WERI-Rb-1 (cell line): ENCODE measurements around the gene TEX10.

Experiments
- DNase-seq: peaks from one replicate; pipeline ENCODE4 v3.0.0-alpha.2; 2020
- H3K27ac ChIP-seq: fragments of 250-450 bp; sonication (Bioruptor Pico); 2 replicates; pipeline ENCODE4 v1.5.1; 2020; ENCODE audit warnings: mild to moderate bottlenecking, moderate library complexity
- H3K27me3 ChIP-seq: fragments of 250-450 bp; sonication (Bioruptor Pico); 2 replicates; pipeline ENCODE4 v1.5.1; 2021; ENCODE audit warnings: mild to moderate bottlenecking, low read depth, moderate library complexity; ENCODE audit not compliant: insufficient read depth, severe bottlenecking
- H3K36me3 ChIP-seq: fragments of 250-450 bp; sonication (Bioruptor Pico); 2 replicates; pipeline ENCODE4 v1.5.1; 2020; ENCODE audit warnings: mild to moderate bottlenecking, moderate library complexity
- H3K4me3 ChIP-seq: 2 replicates; pipeline ENCODE4 v1.5.1; 2011; ENCODE audit warnings: low read depth, mild to moderate bottlenecking, control low read depth, low read length
- H3K9me3 ChIP-seq: fragments of 250-450 bp; sonication (Bioruptor Pico); 2 replicates; pipeline ENCODE4 v1.5.1; 2021; ENCODE audit warnings: mild to moderate bottlenecking, moderate library complexity; ENCODE audit not compliant: severe bottlenecking
- CTCF ChIP-seq: IDR thresholded peaks from 2 replicates; pipeline ENCODE4 v1.5.1; 2011; ENCODE audit warnings: low read depth, mild to moderate bottlenecking, control low read depth, inconsistent platforms, low read length

TEX10 gene

DNA sequence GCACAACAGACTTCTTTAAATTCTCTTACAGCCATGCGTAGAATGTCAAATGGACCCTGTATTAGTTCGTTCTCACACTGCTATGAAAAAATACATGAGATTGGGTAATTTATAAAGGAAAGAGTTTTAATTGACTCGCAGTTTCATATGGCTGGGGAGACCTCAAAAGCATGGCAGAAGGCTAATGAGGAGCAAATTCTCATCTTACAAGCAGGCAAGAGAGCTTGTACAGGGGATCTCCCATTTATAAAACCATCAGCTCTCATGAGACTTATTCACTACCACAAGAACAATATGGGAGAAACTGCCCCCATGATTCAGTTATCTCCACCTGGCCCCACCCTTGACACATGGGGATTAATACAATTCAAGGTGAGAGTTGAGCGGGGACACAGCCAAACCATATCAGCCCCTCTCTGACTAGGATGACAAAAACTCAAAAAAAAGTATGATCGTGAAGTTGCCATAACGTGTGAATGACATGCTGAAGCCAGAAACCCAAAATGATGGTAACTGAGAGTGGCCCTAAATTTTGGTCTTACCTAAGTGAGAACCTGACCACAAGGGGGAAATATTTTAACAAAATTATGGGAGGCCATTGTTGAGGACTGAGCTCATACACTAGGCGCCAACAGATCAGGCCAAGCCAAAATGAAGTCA lies 17.5 kb upstream of the TEX10 start:
- DNase-seq: no peak
- no peak for TF ChIP-seq CTCF
- H3K27ac ChIP-seq: no peak overlapping the region
- no peak overlapping the region for H3K4me3 ChIP-seq
- H3K27me3 ChIP-seq: no peaks in the 10 kb centered on the region
- H3K36me3 ChIP-seq: no peaks in the 10 kb centered on the region
- peaks cover 16% of the 10 kb centered on the region for H3K9me3 ChIP-seq

- Histone ChIP-seq H3K36me3 (no peaks in the 10 kb centered on the region), H3K9me3 (peaks cover 16% of the 10 kb centered on the region), H3K27me3 (no peaks in the 10 kb centered on the region), H3K4me3 (no peak overlapping the region), H3K27ac (no peak overlapping the region)
- DNase-seq: no peak
- no peak for TF ChIP-seq CTCF
These were observed 15.9 kb upstream of the TEX10 start for GRCh38 chr9:100368672-100369071.

DNA sequence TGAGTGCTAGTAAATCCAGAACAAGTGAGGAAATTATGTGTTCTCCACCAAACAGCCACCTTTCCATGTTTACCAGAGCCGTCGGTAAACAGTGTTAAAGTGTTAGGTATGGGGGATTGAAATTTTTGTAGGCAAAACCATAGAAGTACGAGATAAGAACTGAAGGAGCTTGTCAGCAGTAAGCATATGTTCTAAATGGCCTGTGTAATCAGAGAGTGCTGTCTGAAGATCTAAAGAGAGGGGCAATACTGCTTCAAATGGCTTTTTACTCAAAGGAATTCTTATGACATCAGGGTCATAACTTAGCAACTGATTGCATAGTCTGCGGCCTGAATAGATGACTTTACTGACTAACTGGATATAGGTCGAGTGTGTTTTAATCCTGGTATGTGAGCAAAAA lies 13.4 kb upstream of the TEX10 start:
- H3K4me3 ChIP-seq: no peak overlapping the region
- H3K27ac ChIP-seq: no peak overlapping the region
- H3K27me3 ChIP-seq: no peaks in the 10 kb centered on the region
- peaks cover 16% of the 10 kb centered on the region for H3K9me3 ChIP-seq
- DNase-seq: no peak
- TF ChIP-seq CTCF: no peak
- H3K36me3 ChIP-seq: no peaks in the 10 kb centered on the region

- Histone ChIP-seq H3K27ac (no peak overlapping the region), H3K4me3 (no peak overlapping the region), H3K36me3 (no peaks in the 10 kb centered on the region), H3K27me3 (no peaks in the 10 kb centered on the region), H3K9me3 (peaks cover 16% of the 10 kb centered on the region)
- TF ChIP-seq CTCF: no peak
- DNase-seq: no peak
These were observed 11.3 kb upstream of the TEX10 start for GRCh38 chr9:100364013-100364412.

DNA sequence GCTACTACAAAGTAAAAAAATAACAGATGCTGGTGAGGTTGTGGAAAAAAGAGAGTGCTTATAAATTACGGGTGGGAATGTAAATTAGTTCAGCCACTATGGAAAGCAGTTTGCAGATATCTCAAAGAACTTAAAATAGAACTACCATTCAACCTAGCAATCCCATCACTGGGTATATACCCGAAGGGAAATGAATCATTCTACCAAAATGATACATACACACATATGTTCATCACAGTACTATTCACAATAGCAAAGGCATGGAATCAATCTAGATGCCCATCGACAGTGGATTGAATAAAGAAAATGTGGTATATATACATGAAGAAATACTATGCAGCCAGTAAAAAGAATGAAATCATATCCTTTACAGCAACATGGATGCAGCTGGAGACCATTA lies 6.3 kb upstream of the TEX10 start:
- no peak for TF ChIP-seq CTCF
- no peak for DNase-seq
- Histone ChIP-seq H3K36me3 (no peaks in the 10 kb centered on the region), H3K27me3 (no peaks in the 10 kb centered on the region), H3K9me3 (peaks cover 6% of the 10 kb centered on the region), H3K27ac (no peak overlapping the region), H3K4me3 (no peak overlapping the region)

GRCh38 chr9:100357501-100357900 lies 4.8 kb upstream of the TEX10 start:
- no peak overlapping the region for H3K4me3 ChIP-seq
- H3K36me3 ChIP-seq: peaks cover 1% of the 10 kb centered on the region; the same call in 1 of the 2 replicates
- no peak for TF ChIP-seq CTCF
- no peak for DNase-seq
- peaks cover 9% of the 10 kb centered on the region for H3K9me3 ChIP-seq
- no peaks in the 10 kb centered on the region for H3K27me3 ChIP-seq
- no peak overlapping the region for H3K27ac ChIP-seq
